K562 (cell line): ENCODE measurements around the gene SDHC. TPM values are rescaled to one million over a fixed set of nuclear protein-coding genes. Genes with fewer than 3 reads are reported as not detected.

ENCODE experiments used
- ATAC-seq: fragments of 200-7000 bp; cut with Tn5 transposase; 3 replicates; pipeline ENCODE4 v1.9.1; 2020; ENCODE audit warnings: moderate library complexity
- BruUV-seq: library from RNA; stranded (reverse); fragments of 400-500 nt; replicated peaks from 2 replicates; lab custom pipeline; 2021; lab: Mats Ljungman, UMichigan
- CTCF ChIA-PET: fragments of 300-600 bp; formaldehyde crosslinking; extraction: SDS; loops from one replicate; lab custom pipeline; 2021; ENCODE audit warnings: low intra/inter-chr PET ratio; lab: Yijun Ruan, JAX
- POLR2A ChIA-PET: fragments of 300-600, 350-650 bp; sonication (Branson Sonifier 250); formaldehyde crosslinking; extraction: SDS; loops from one replicate; lab custom pipeline; 2021; ENCODE audit warnings: antibody characterized with exemption, inconsistent platforms; lab: Yijun Ruan, JAX
- DNase-seq, 4 experiments: peaks; one replicate each; pipeline versions ENCODE4 v3.0.0 to v3.0.0-alpha.2; 2011 to 2018; ENCODE audit warnings: low spot score in 3 of 4, mixed read lengths in 3 of 4; ENCODE audit errors: extremely low read depth in 1 of 4
- FAIRE-seq: peaks from 2 replicates; lab custom pipeline; 2011; peaks lifted over from hg19 to GRCh38; lab: Jason Lieb, UNC
- H2AFZ ChIP-seq: 2 replicates; pipeline ENCODE4 v1.6.0; 2011; ENCODE audit warnings: low read depth, low read length, control low read depth, inconsistent platforms
- H3K27ac ChIP-seq: fragments of 200-600 bp; 3 replicates; pipeline ENCODE4 v1.8.0; 2011; ENCODE audit warnings: low read depth, mild to moderate bottlenecking, control low read depth, inconsistent platforms, low read length, moderate library complexity, mixed read lengths; ENCODE audit errors: extremely low read depth
- H3K27me3 ChIP-seq, 2 experiments: fragments of 300-600 bp in 1 of 2; 2 replicates in 1 of 2; 3 replicates in 1 of 2; pipeline versions ENCODE4 v1.6.0 to v1.8.0; 2011; ENCODE audit warnings: inconsistent platforms in 2 of 2, low read length in 2 of 2, mild to moderate bottlenecking in 1 of 2, mixed read lengths in 1 of 2, moderate library complexity in 1 of 2; ENCODE audit not compliant: control insufficient read depth in 2 of 2, insufficient read depth in 2 of 2
- H3K36me3 ChIP-seq: fragments of 300-600 bp; 3 replicates; pipeline ENCODE4 v1.8.0; 2011; ENCODE audit warnings: mild to moderate bottlenecking, low read length, inconsistent platforms; ENCODE audit not compliant: control insufficient read depth, insufficient read depth
- H3K4me1 ChIP-seq, 2 experiments: fragments of 200-600 bp in 1 of 2; replicated peaks in 1 of 2; 2 replicates in 1 of 2; 3 replicates in 1 of 2; pipeline versions ENCODE4 v1.5.1 to v1.8.0; 2011; ENCODE audit warnings: inconsistent platforms in 2 of 2, low read length in 2 of 2, mild to moderate bottlenecking in 1 of 2, mixed read lengths in 1 of 2, moderate library complexity in 1 of 2; ENCODE audit not compliant: control insufficient read depth in 2 of 2, insufficient read depth in 2 of 2
- H3K4me2 ChIP-seq: 2 replicates; pipeline ENCODE4 v1.6.1; 2011; ENCODE audit warnings: low read length, control low read depth, inconsistent platforms, mixed read lengths; ENCODE audit not compliant: insufficient read depth
- H3K4me3 ChIP-seq: fragments of 200-600 bp; sonication (generic), shearing (Covaris generic); 2 replicates; pipeline ENCODE4 v1.5.1; 2016; ENCODE audit warnings: control low read depth, inconsistent platforms
- H3K79me2 ChIP-seq: fragments of 200-600 bp; 3 replicates; pipeline ENCODE4 v1.8.0; 2011; ENCODE audit warnings: low read length, inconsistent platforms; ENCODE audit not compliant: control insufficient read depth, insufficient read depth
- H3K9ac ChIP-seq, 2 experiments: 2 replicates each; pipeline versions ENCODE4 v1.6.0 to v1.6.1; 2011; ENCODE audit warnings: low read depth in 2 of 2, low read length in 2 of 2, control low read depth in 1 of 2, inconsistent platforms in 1 of 2, mild to moderate bottlenecking in 1 of 2, mixed read lengths in 1 of 2; ENCODE audit not compliant: insufficient read depth in 1 of 2
- H3K9me1 ChIP-seq: one replicate; pipeline ENCODE4 v1.6.0; 2011; ENCODE audit warnings: inconsistent platforms, mild to moderate bottlenecking, low read length, moderate library complexity; ENCODE audit not compliant: control insufficient read depth, insufficient read depth
- H3K9me3 ChIP-seq: replicated peaks from 2 replicates; pipeline ENCODE4 v1.5.1; 2011; ENCODE audit warnings: low read depth, low read length, inconsistent platforms; ENCODE audit not compliant: control insufficient read depth, insufficient read depth
- H4K20me1 ChIP-seq: replicated peaks from 2 replicates; pipeline ENCODE4 v1.6.1; 2011; ENCODE audit warnings: low read length, inconsistent platforms, mixed read lengths; ENCODE audit not compliant: control insufficient read depth, insufficient read depth
- CBFA2T3 ChIP-seq: fragments of 450-650 bp; IDR thresholded peaks from 2 replicates; pipeline ENCODE4 v1.6.1; 2017
- CUX1 ChIP-seq: fragments of 200-800 bp; sonication (Bioruptor generic); IDR thresholded peaks from 2 replicates; pipeline ENCODE4 v1.6.1; 2016; ENCODE audit warnings: missing genetic modification characterization, missing compliant biosample characterization
- FOXM1 ChIP-seq, 2 experiments: fragments of 450-650 bp in 1 of 2; sonication (generic) in 1 of 2; formaldehyde crosslinking in 1 of 2; IDR thresholded peaks; 2 replicates each; pipeline versions ENCODE4 v1.6.1 to v1.9.0; 2017 to 2022; ENCODE audit warnings: low read depth in 2 of 2, mild to moderate bottlenecking in 2 of 2, missing genetic modification reagents in 1 of 2, moderate library complexity in 1 of 2
- FOXP1 ChIP-seq: sonication (generic); formaldehyde crosslinking; IDR thresholded peaks from 2 replicates; pipeline ENCODE4 v1.8.0; 2022; ENCODE audit warnings: mild to moderate bottlenecking, missing genetic modification reagents
- GATAD2A ChIP-seq: fragments of 450-650 bp; IDR thresholded peaks from 2 replicates; pipeline ENCODE4 v1.6.1; 2017
- MAZ ChIP-seq, 2 experiments: fragments of 450-650 bp in 1 of 2; sonication (generic) in 1 of 2; formaldehyde crosslinking; IDR thresholded peaks in 1 of 2; conservative IDR thresholded peaks in 1 of 2; 2 replicates each; pipeline versions ENCODE4 v1.4.0 to v1.5.0; 2020; ENCODE audit warnings: mild to moderate bottlenecking in 1 of 2, missing genetic modification reagents in 1 of 2
- MBD1 ChIP-seq: fragments of 250-450 bp; sonication (Bioruptor Pico); IDR thresholded peaks from 2 replicates; pipeline ENCODE4 v1.8.0; 2022; ENCODE audit warnings: inconsistent platforms
- ZNF217 ChIP-seq: sonication (generic); formaldehyde crosslinking; IDR thresholded peaks from 2 replicates; pipeline ENCODE4 v1.8.0; 2022; ENCODE audit warnings: mild to moderate bottlenecking, missing genetic modification reagents
- WGBS: fragments of 100-300 bp; shearing (Covaris generic); methylation state at CpG from one replicate; pipeline ENCODE4 v1.1.6; 2016; ENCODE audit warnings: low coverage, mixed read lengths; ENCODE audit not compliant: insufficient coverage; ENCODE audit errors: missing lambda C conversion rate; 5-methylcytosine and 5-hydroxymethylcytosine counted together
- in situ Hi-C: fragments of 300-500 bp; cut with MboI; formaldehyde crosslinking; loops from 4 replicates; pipeline ENCODE4 v1.15.0; 2018; ENCODE audit warnings: inconsistent platforms, mixed read lengths
- intact Hi-C: fragments of 100-400 bp; cut with micrococcal nuclease; formaldehyde crosslinking; loops from 2 replicates; pipeline ENCODE4 v1.14.2; 2022
- polyA plus RNA-seq, 8 experiments: library from polyadenylated mRNA; depleted of rRNA in 4 of 8; stranded (reverse) in 5 of 8; unstranded in 3 of 8; fragments of >200 nt; fragmentation: Nextera tagmentation in 2 of 8; fragmentation: Illumina TruSeq in 1 of 8; extraction: Ambion mirVana in 2 of 8; extraction: Trizol in 1 of 8; gene quantifications; 2 replicates each; pipeline versions ENCODE4 v1.2.1 to v1.2.3, GENCODE V29; 2011 to 2014; ENCODE audit warnings: inconsistent platforms in 1 of 8, missing spikeins in 1 of 8
- total RNA-seq, 7 experiments: library from RNA; depleted of rRNA in 6 of 7; stranded (reverse); fragments of >200 nt in 6 of 7; fragmentation: Illumina TruSeq in 2 of 7; extraction: Trizol in 2 of 7; gene quantifications; 2 replicates each; pipeline versions ENCODE4 v1.2.1 to v1.2.3, GENCODE V29; 2011 to 2021; ENCODE audit warnings: low replicate concordance in 1 of 7
- TF ChIP-seq, protein P1 (sequence below): IDR thresholded peaks from 2 replicates; pipeline ENCODE4 v1.6.1; 2011; ENCODE audit not compliant: insufficient read length; ENCODE audit errors: extremely low read depth

The SDHC gene
- total and polyA plus RNA-seq, 9 of the 15 experiments (the other 6 are each of a cell fraction or from before 2014, with no cell fraction given), result 7.7 to 309 (median 174) TPM

GRCh38 chr1:161402446-161402845 lies 88.3 kb downstream of the SDHC start:
- Histone ChIP-seq H3K4me2 (no peak overlapping the region), H3K4me1 (peaks cover 15% of the 10 kb centered on the region in 2 experiments; a peak in 4 of 5 replicates), H3K27ac (no peak overlapping the region), H4K20me1 (no peaks in the 10 kb centered on the region), H3K9ac (no peak overlapping the region), H3K9me1 (no peaks in the 10 kb centered on the region), H3K36me3 (no peaks in the 10 kb centered on the region), H3K27me3 (no peaks in the 10 kb centered on the region), H2AFZ (no peak overlapping the region), H3K79me2 (peaks cover 4% of the 10 kb centered on the region; the same call in 1 of the 3 replicates), H3K4me3 (no peak overlapping the region), H3K9me3 (no peaks in the 10 kb centered on the region; the same call in 1 of the 2 replicates)
- 68% methylated on average over 3 of the region's 3 CpGs for WGBS
- ATAC-seq, result no peak
- ChIA-PET CTCF (no interaction called here), POLR2A (no interaction called here)
- intact Hi-C loops (no loop called here), in situ Hi-C loops (no loop called here)
- TF ChIP-seq CUX1 (CRISPR knock-in tag) (no peak), MAZ (CRISPR knock-in tag; conservative IDR thresholded peaks at IDR 0.05 in 1 of 2, IDR thresholded peaks at IDR 0.05 in 1 of 2) (no peak), GATAD2A (no peak), ZNF217 (CRISPR knock-in tag) (no peak), MBD1 (CRISPR knock-in tag) (no peak), FOXP1 (CRISPR knock-in tag) (no peak), CBFA2T3 (no peak), FOXM1 (IDR thresholded peaks at IDR 0.05; ENCODE audit: low read depth) (no peak), FOXM1 (CRISPR knock-in tag; IDR thresholded peaks at IDR 0.05; ENCODE audit: low read depth) (no peak)
- TF ChIP-seq, protein P1, sequence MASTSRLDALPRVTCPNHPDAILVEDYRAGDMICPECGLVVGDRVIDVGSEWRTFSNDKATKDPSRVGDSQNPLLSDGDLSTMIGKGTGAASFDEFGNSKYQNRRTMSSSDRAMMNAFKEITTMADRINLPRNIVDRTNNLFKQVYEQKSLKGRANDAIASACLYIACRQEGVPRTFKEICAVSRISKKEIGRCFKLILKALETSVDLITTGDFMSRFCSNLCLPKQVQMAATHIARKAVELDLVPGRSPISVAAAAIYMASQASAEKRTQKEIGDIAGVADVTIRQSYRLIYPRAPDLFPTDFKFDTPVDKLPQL, result no peak
- no peak for FAIRE-seq
- no peak for DNase-seq
- no TSS peak for BruUV-seq
